HEK293 (cell line): ENCODE measurements around the gene DUSP16.

Experiments
- HOXC10 ChIP-seq: sonication (generic); formaldehyde crosslinking; IDR thresholded peaks from 2 replicates; pipeline ENCODE4 v1.8.1; 2023; ENCODE audit warnings: mild to moderate bottlenecking, missing genetic modification reagents
- MYNN ChIP-seq: fragments of 450-650 bp; formaldehyde crosslinking; IDR thresholded peaks from 2 replicates; pipeline ENCODE4 v1.5.1; 2016; ENCODE audit warnings: missing biosample characterization, missing genetic modification characterization, borderline replicate concordance
- MZF1 ChIP-seq: fragments of 450-650 bp; formaldehyde crosslinking; IDR thresholded peaks from 2 replicates; pipeline ENCODE4 v1.5.1; 2017; ENCODE audit warnings: missing biosample characterization, missing genetic modification characterization, borderline replicate concordance
- OVOL3 ChIP-seq: fragments of 450-650 bp; formaldehyde crosslinking; IDR thresholded peaks from 2 replicates; pipeline ENCODE4 v1.5.1; 2016; ENCODE audit warnings: missing biosample characterization, missing genetic modification characterization
- SP3 ChIP-seq: fragments of 450-650 bp; formaldehyde crosslinking; IDR thresholded peaks from 2 replicates; pipeline ENCODE4 v1.5.1; 2016; ENCODE audit warnings: missing biosample characterization, missing genetic modification characterization
- WT1 ChIP-seq: fragments of 450-650 bp; formaldehyde crosslinking; IDR thresholded peaks from 2 replicates; pipeline ENCODE4 v1.5.1; 2016; ENCODE audit warnings: missing biosample characterization, missing genetic modification characterization
- ZBTB20 ChIP-seq: fragments of 450-650 bp; formaldehyde crosslinking; IDR thresholded peaks from 2 replicates; pipeline ENCODE4 v1.5.1; 2016; ENCODE audit warnings: missing biosample characterization, missing genetic modification characterization
- ZIC2 ChIP-seq: fragments of 450-650 bp; formaldehyde crosslinking; IDR thresholded peaks from 2 replicates; pipeline ENCODE4 v1.5.1; 2016; ENCODE audit warnings: missing biosample characterization, missing genetic modification characterization
- ZNF10 ChIP-seq: fragments of 450-650 bp; formaldehyde crosslinking; IDR thresholded peaks from 2 replicates; pipeline ENCODE4 v1.5.1; 2017; ENCODE audit warnings: missing biosample characterization, missing genetic modification characterization
- ZNF132 ChIP-seq: fragments of 450-650 bp; formaldehyde crosslinking; IDR thresholded peaks from 2 replicates; pipeline ENCODE4 v1.5.1; 2017; ENCODE audit warnings: missing biosample characterization, missing genetic modification characterization, borderline replicate concordance
- ZNF169 ChIP-seq: fragments of 450-650 bp; formaldehyde crosslinking; IDR thresholded peaks from 2 replicates; pipeline ENCODE4 v1.5.1; 2016; ENCODE audit warnings: missing biosample characterization, missing genetic modification characterization
- ZNF202 ChIP-seq: fragments of 450-650 bp; formaldehyde crosslinking; IDR thresholded peaks from 2 replicates; pipeline ENCODE4 v1.5.1; 2016; ENCODE audit warnings: missing biosample characterization, missing genetic modification characterization, borderline replicate concordance
- ZNF248 ChIP-seq: fragments of 450-650 bp; formaldehyde crosslinking; IDR thresholded peaks from 2 replicates; pipeline ENCODE4 v1.5.1; 2017; ENCODE audit warnings: missing biosample characterization, missing genetic modification characterization
- ZNF341 ChIP-seq: fragments of 450-650 bp; formaldehyde crosslinking; IDR thresholded peaks from 2 replicates; pipeline ENCODE4; 2016; ENCODE audit warnings: low read depth, missing biosample characterization, missing genetic modification characterization
- ZNF37A ChIP-seq: fragments of 450-650 bp; IDR thresholded peaks from 2 replicates; pipeline ENCODE4 v1.5.1; 2018; ENCODE audit warnings: missing biosample characterization, missing genetic modification characterization
- ZNF423 ChIP-seq: fragments of 450-650 bp; formaldehyde crosslinking; IDR thresholded peaks from 2 replicates; pipeline ENCODE4 v1.5.1; 2016; ENCODE audit warnings: missing biosample characterization, missing genetic modification characterization
- ZNF514 ChIP-seq: fragments of 450-650 bp; formaldehyde crosslinking; IDR thresholded peaks from 2 replicates; pipeline ENCODE4 v1.5.1; 2016; ENCODE audit warnings: missing biosample characterization, missing genetic modification characterization
- ZNF521 ChIP-seq: fragments of 450-650 bp; formaldehyde crosslinking; IDR thresholded peaks from 2 replicates; pipeline ENCODE4 v1.5.1; 2017; ENCODE audit warnings: missing biosample characterization, mild to moderate bottlenecking, missing genetic modification characterization
- ZNF548 ChIP-seq: fragments of 450-650 bp; formaldehyde crosslinking; IDR thresholded peaks from 2 replicates; pipeline ENCODE4 v1.5.1; 2016; ENCODE audit warnings: missing biosample characterization, missing genetic modification characterization
- ZNF629 ChIP-seq: fragments of 450-650 bp; formaldehyde crosslinking; IDR thresholded peaks from 2 replicates; pipeline ENCODE4 v1.5.1; 2017; ENCODE audit warnings: missing biosample characterization, missing genetic modification characterization
- ZNF76 ChIP-seq: fragments of 450-650 bp; formaldehyde crosslinking; IDR thresholded peaks from 2 replicates; pipeline ENCODE4; 2016; ENCODE audit warnings: low read depth, missing biosample characterization, missing genetic modification characterization, borderline replicate concordance
- ZNF791 ChIP-seq: fragments of 450-650 bp; formaldehyde crosslinking; IDR thresholded peaks from 2 replicates; pipeline ENCODE4 v1.5.1; 2016; ENCODE audit warnings: missing biosample characterization, missing genetic modification characterization
- ZNF837 ChIP-seq: fragments of 450-650 bp; formaldehyde crosslinking; IDR thresholded peaks from 2 replicates; pipeline ENCODE4 v1.5.1; 2016; ENCODE audit warnings: missing biosample characterization, missing genetic modification characterization
- ZNF843 ChIP-seq: fragments of 450-650 bp; formaldehyde crosslinking; IDR thresholded peaks from 2 replicates; pipeline ENCODE4 v1.5.1; 2016; ENCODE audit warnings: missing biosample characterization, missing genetic modification characterization
- ZSCAN30 ChIP-seq: fragments of 450-650 bp; IDR thresholded peaks from 2 replicates; pipeline ENCODE4 v1.5.1; 2018; ENCODE audit warnings: missing biosample characterization, mild to moderate bottlenecking, missing genetic modification characterization, moderate library complexity
- TF ChIP-seq, protein P1 (sequence below): fragments of 450-650 bp; formaldehyde crosslinking; IDR thresholded peaks from 2 replicates; pipeline ENCODE4 v1.5.1; 2017; ENCODE audit warnings: missing biosample characterization, missing genetic modification characterization
- TF ChIP-seq, protein P2 (sequence below): sonication (generic); formaldehyde crosslinking; IDR thresholded peaks from 2 replicates; pipeline ENCODE4 v1.8.1; 2022; ENCODE audit warnings: mild to moderate bottlenecking, moderate library complexity, missing genetic modification reagents
- TF ChIP-seq, protein P3 (sequence below): fragments of 450-650 bp; formaldehyde crosslinking; IDR thresholded peaks from 2 replicates; pipeline ENCODE4; 2016; ENCODE audit warnings: missing biosample characterization, missing genetic modification characterization
- TF ChIP-seq, protein P4 (sequence below): fragments of 450-650 bp; formaldehyde crosslinking; IDR thresholded peaks from 2 replicates; pipeline ENCODE4 v1.5.1; 2017; ENCODE audit warnings: missing biosample characterization, missing genetic modification characterization
- TF ChIP-seq, protein P5 (sequence below): fragments of 450-650 bp; formaldehyde crosslinking; IDR thresholded peaks from 2 replicates; pipeline ENCODE4 v1.5.1; 2016; ENCODE audit warnings: missing biosample characterization, missing genetic modification characterization
- TF ChIP-seq, protein P6 (sequence below): fragments of 450-650 bp; formaldehyde crosslinking; IDR thresholded peaks from 2 replicates; pipeline ENCODE4 v1.5.1; 2016; ENCODE audit warnings: missing biosample characterization, missing genetic modification characterization
- TF ChIP-seq, protein P7 (sequence below): fragments of 450-650 bp; formaldehyde crosslinking; IDR thresholded peaks from 2 replicates; pipeline ENCODE4 v1.5.1; 2016; ENCODE audit warnings: missing biosample characterization, missing genetic modification characterization

Gene DUSP16

DNA sequence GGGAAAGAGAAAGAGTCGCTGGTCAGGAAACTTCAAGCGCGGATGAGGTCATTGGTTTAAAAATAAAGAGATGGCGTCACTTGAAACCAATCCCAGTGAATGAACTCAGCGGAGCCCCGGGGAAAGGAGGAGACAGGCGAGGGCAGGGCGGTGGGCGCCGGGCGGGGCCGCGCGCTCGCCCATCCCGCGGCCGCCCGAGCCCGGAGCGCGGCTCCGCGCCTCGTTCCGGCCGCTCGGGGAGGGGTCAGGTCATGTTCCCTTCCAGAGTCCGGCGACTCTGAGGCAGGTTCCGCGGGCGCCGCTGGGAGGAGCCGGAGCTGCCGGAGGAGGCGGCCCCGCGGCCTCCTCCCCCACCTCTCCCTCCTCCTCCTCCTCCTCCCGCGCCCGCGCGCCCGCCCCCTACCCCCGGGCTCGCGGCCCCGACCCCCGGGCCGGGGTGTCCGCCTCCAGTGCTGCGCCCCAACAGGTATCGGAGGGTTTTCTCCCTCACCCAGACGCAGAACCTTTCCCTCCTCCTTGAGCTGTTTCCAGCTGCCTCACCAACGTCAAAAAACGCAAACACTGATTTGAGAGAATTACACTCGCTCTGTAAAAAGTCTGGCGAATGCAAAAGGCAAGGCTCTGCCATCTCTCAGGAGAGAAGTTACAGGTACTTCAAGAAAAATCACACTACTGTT lies at the start of gene DUSP16 (continued):
- no peak for TF ChIP-seq ZNF791 (tag by site-specific recombination)
- TF ChIP-seq ZNF521: no peak
- TF ChIP-seq, protein P1, sequence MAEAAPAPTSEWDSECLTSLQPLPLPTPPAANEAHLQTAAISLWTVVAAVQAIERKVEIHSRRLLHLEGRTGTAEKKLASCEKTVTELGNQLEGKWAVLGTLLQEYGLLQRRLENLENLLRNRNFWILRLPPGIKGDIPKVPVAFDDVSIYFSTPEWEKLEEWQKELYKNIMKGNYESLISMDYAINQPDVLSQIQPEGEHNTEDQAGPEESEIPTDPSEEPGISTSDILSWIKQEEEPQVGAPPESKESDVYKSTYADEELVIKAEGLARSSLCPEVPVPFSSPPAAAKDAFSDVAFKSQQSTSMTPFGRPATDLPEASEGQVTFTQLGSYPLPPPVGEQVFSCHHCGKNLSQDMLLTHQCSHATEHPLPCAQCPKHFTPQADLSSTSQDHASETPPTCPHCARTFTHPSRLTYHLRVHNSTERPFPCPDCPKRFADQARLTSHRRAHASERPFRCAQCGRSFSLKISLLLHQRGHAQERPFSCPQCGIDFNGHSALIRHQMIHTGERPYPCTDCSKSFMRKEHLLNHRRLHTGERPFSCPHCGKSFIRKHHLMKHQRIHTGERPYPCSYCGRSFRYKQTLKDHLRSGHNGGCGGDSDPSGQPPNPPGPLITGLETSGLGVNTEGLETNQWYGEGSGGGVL: peak; percentile 90
- no peak for TF ChIP-seq ZNF169 (tag by site-specific recombination)
- TF ChIP-seq OVOL3: no peak
- no peak; the same call in 1 of the 2 replicates for TF ChIP-seq WT1 (tag by site-specific recombination)
- no peak for TF ChIP-seq ZNF202 (tag by site-specific recombination)
- TF ChIP-seq, protein P2, sequence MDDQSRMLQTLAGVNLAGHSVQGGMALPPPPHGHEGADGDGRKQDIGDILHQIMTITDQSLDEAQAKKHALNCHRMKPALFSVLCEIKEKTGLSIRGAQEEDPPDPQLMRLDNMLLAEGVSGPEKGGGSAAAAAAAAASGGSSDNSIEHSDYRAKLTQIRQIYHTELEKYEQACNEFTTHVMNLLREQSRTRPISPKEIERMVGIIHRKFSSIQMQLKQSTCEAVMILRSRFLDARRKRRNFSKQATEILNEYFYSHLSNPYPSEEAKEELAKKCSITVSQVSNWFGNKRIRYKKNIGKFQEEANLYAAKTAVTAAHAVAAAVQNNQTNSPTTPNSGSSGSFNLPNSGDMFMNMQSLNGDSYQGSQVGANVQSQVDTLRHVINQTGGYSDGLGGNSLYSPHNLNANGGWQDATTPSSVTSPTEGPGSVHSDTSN (CRISPR knock-in tag): no peak
- no peak for TF ChIP-seq MYNN (tag by site-specific recombination)
- no peak for TF ChIP-seq ZNF837 (tag by site-specific recombination)
- peak; percentile 57; the same call in 1 of the 2 replicates for TF ChIP-seq ZBTB20 (tag by site-specific recombination)
- TF ChIP-seq, protein P3, sequence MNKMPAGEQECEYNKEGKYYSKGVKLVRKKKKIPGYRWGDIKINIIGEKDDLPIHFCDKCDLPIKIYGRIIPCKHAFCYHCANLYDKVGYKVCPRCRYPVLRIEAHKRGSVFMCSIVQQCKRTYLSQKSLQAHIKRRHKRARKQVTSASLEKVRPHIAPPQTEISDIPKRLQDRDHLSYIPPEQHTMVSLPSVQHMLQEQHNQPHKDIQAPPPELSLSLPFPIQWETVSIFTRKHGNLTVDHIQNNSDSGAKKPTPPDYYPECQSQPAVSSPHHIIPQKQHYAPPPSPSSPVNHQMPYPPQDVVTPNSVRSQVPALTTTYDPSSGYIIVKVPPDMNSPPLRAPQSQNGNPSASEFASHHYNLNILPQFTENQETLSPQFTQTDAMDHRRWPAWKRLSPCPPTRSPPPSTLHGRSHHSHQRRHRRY (tag by site-specific recombination): no peak
- peak; percentile 78 for TF ChIP-seq SP3 (tag by site-specific recombination)
- TF ChIP-seq, protein P4, sequence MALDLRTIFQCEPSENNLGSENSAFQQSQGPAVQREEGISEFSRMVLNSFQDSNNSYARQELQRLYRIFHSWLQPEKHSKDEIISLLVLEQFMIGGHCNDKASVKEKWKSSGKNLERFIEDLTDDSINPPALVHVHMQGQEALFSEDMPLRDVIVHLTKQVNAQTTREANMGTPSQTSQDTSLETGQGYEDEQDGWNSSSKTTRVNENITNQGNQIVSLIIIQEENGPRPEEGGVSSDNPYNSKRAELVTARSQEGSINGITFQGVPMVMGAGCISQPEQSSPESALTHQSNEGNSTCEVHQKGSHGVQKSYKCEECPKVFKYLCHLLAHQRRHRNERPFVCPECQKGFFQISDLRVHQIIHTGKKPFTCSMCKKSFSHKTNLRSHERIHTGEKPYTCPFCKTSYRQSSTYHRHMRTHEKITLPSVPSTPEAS (tag by site-specific recombination): no peak
- TF ChIP-seq ZNF843 (tag by site-specific recombination): no peak
- TF ChIP-seq ZNF548 (tag by site-specific recombination): no peak
- no peak for TF ChIP-seq ZNF514 (tag by site-specific recombination)
- TF ChIP-seq ZNF37A (tag by site-specific recombination): no peak
- TF ChIP-seq ZNF132: no peak
- peak; percentile 52; the same call in 1 of the 2 replicates for TF ChIP-seq ZNF629 (tag by site-specific recombination)
- no peak for TF ChIP-seq ZNF423
- TF ChIP-seq, protein P5, sequence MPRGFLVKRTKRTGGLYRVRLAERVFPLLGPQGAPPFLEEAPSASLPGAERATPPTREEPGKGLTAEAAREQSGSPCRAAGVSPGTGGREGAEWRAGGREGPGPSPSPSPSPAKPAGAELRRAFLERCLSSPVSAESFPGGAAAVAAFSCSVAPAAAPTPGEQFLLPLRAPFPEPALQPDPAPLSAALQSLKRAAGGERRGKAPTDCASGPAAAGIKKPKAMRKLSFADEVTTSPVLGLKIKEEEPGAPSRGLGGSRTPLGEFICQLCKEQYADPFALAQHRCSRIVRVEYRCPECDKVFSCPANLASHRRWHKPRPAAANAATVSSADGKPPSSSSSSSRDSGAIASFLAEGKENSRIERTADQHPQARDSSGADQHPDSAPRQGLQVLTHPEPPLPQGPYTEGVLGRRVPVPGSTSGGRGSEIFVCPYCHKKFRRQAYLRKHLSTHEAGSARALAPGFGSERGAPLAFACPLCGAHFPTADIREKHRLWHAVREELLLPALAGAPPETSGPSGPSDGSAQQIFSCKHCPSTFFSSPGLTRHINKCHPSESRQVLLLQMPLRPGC (tag by site-specific recombination): no peak
- peak; percentile 79 for TF ChIP-seq ZSCAN30 (tag by site-specific recombination)
- TF ChIP-seq MZF1 (tag by site-specific recombination): no peak
- TF ChIP-seq ZNF10 (tag by site-specific recombination): no peak
- TF ChIP-seq, protein P6, sequence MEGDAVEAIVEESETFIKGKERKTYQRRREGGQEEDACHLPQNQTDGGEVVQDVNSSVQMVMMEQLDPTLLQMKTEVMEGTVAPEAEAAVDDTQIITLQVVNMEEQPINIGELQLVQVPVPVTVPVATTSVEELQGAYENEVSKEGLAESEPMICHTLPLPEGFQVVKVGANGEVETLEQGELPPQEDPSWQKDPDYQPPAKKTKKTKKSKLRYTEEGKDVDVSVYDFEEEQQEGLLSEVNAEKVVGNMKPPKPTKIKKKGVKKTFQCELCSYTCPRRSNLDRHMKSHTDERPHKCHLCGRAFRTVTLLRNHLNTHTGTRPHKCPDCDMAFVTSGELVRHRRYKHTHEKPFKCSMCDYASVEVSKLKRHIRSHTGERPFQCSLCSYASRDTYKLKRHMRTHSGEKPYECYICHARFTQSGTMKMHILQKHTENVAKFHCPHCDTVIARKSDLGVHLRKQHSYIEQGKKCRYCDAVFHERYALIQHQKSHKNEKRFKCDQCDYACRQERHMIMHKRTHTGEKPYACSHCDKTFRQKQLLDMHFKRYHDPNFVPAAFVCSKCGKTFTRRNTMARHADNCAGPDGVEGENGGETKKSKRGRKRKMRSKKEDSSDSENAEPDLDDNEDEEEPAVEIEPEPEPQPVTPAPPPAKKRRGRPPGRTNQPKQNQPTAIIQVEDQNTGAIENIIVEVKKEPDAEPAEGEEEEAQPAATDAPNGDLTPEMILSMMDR (tag by site-specific recombination): no peak
- TF ChIP-seq ZNF248: no peak
- TF ChIP-seq, protein P7, sequence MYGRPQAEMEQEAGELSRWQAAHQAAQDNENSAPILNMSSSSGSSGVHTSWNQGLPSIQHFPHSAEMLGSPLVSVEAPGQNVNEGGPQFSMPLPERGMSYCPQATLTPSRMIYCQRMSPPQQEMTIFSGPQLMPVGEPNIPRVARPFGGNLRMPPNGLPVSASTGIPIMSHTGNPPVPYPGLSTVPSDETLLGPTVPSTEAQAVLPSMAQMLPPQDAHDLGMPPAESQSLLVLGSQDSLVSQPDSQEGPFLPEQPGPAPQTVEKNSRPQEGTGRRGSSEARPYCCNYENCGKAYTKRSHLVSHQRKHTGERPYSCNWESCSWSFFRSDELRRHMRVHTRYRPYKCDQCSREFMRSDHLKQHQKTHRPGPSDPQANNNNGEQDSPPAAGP (tag by site-specific recombination): no peak
- 0 out of 2 replicates have a peak, but pooled peaks have one; percentile 16 for TF ChIP-seq ZIC2 (tag by site-specific recombination)
- TF ChIP-seq HOXC10 (CRISPR knock-in tag): no peak
- no peak for TF ChIP-seq ZNF341 (tag by site-specific recombination)
- TF ChIP-seq ZNF76 (tag by site-specific recombination): peak; percentile 46; the same call in 1 of the 2 replicates
